AG09319 (cell line): ENCODE data around the gene TMED4.

Experiments
- DNase-seq: peaks from one replicate; pipeline ENCODE4 v3.0.0-alpha.2; 2010; ENCODE audit warnings: low read depth; ENCODE audit errors: extremely low read depth
- CTCF ChIP-seq: IDR thresholded peaks from 2 replicates; pipeline ENCODE4 v1.5.1; 2011; ENCODE audit warnings: low read depth, mild to moderate bottlenecking, inconsistent platforms, low read length, moderate library complexity

Gene TMED4

GRCh38 chr7:44616545-44616944 is 34.5 kb upstream of the TMED4 start:
- no peak for DNase-seq
- no peak for TF ChIP-seq CTCF

- DNase-seq: no peak
- TF ChIP-seq CTCF: no peak
These were observed 33.8 kb upstream of the TMED4 start for GRCh38 chr7:44615793-44616192.

GRCh38 chr7:44615149-44615611 is 33.1 kb upstream of the TMED4 start:
- DNase-seq: no peak
- TF ChIP-seq CTCF: no peak

- TF ChIP-seq CTCF: no peak
- DNase-seq: no peak
These were observed 27.8 kb upstream of the TMED4 start for GRCh38 chr7:44609829-44610228.

- no peak for TF ChIP-seq CTCF
- DNase-seq: peak; percentile 37
These were observed 27.1 kb upstream of the TMED4 start for GRCh38 chr7:44608916-44609648.

- no peak for TF ChIP-seq CTCF
- no peak for DNase-seq
These were observed 25.4 kb upstream of the TMED4 start for GRCh38 chr7:44607141-44608068.
